ENCODE measurements around the gene SUGP2.

Gene SUGP2

DNA sequence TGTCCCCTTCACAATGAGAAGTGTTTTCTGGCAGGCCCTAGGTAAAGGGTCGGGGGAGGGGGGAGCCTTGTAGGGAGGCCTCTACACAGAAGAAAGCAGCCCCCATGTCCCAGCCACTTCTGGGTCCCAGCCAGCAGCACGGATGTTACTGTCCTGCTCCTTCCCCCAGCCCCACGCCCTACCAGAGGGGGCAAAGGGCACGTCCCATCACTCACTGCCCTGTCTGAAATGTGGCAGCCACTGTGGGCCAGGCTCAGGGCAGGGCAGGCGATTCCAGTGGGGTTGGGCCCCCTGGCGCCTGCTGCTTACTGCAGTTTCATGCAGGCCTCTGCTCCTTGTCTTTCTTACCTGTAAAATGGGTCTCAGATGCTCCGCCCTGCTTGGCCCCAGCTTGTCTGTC lies 24.4 kb upstream of the SUGP2 start:
- H3K36me3 ChIP-seq (ENCODE audit: low read length), result no peaks in the 10 kb centered on the region
- H3K9me3 ChIP-seq (ENCODE audit: insufficient read depth, low read length), result no peaks in the 10 kb centered on the region
- no peak overlapping the region for H3K4me3 ChIP-seq (ENCODE audit: insufficient read depth, low read length, poor library complexity, severe bottlenecking)
- H3K9me2 ChIP-seq (replicated peaks; ENCODE audit: insufficient read depth, low read length), result no peaks in the 10 kb centered on the region
- H3K4me2 ChIP-seq (ENCODE audit: low read depth, low read length, poor library complexity, severe bottlenecking), result no peak overlapping the region
- H3K9ac ChIP-seq (ENCODE audit: low read length), result no peak overlapping the region
- no peak overlapping the region for H3K27ac ChIP-seq (ENCODE audit: low read depth, low read length)
- TF ChIP-seq, protein P1, sequence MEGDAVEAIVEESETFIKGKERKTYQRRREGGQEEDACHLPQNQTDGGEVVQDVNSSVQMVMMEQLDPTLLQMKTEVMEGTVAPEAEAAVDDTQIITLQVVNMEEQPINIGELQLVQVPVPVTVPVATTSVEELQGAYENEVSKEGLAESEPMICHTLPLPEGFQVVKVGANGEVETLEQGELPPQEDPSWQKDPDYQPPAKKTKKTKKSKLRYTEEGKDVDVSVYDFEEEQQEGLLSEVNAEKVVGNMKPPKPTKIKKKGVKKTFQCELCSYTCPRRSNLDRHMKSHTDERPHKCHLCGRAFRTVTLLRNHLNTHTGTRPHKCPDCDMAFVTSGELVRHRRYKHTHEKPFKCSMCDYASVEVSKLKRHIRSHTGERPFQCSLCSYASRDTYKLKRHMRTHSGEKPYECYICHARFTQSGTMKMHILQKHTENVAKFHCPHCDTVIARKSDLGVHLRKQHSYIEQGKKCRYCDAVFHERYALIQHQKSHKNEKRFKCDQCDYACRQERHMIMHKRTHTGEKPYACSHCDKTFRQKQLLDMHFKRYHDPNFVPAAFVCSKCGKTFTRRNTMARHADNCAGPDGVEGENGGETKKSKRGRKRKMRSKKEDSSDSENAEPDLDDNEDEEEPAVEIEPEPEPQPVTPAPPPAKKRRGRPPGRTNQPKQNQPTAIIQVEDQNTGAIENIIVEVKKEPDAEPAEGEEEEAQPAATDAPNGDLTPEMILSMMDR (IDR thresholded peaks at IDR 0.05; ENCODE audit: insufficient read depth, low read length, poor library complexity, severe bottlenecking), result no peak
- TF ChIP-seq EZH2phosphoT487 (conservative IDR thresholded peaks at IDR 0.05; ENCODE audit: low read length), result no peak
- peaks cover 9% of the 10 kb centered on the region; the same call in 1 of the 2 replicates for H3F3A ChIP-seq (ENCODE audit: insufficient read depth)
- H3K79me2 ChIP-seq (ENCODE audit: insufficient read depth, low read length), result no peaks in the 10 kb centered on the region
- H2AFZ ChIP-seq (ENCODE audit: low read depth, low read length, severe bottlenecking), result no peak overlapping the region
- H4K20me1 ChIP-seq (ENCODE audit: low read depth, low read length), result no peaks in the 10 kb centered on the region
- no peaks in the 10 kb centered on the region for H3K27me3 ChIP-seq (ENCODE audit: low read length)

DNA sequence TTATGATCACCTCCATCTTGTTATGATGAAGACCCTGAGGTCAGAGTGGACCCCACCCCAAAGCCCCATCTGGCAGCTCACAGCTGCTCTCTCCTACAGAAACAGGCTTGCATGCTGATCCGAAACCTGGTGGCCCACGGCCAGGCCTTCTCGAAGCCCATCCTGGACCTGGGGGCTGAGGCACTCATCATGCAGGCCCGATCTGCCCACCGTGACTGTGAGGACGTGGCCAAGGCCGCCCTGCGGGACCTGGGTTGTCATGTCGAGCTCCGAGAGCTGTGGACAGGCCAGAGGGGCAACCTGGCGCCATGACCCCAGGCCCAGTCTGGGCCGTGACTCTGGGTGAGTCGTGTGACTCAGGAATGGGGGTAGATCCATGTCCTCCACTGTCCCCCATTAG lies 24.0 kb upstream of the SUGP2 start:
- H3K79me2 ChIP-seq (ENCODE audit: insufficient read depth, low read length), result no peaks in the 10 kb centered on the region
- no peak overlapping the region for H3K4me2 ChIP-seq (ENCODE audit: low read depth, low read length, poor library complexity, severe bottlenecking)
- no peaks in the 10 kb centered on the region for H3K9me2 ChIP-seq (replicated peaks; ENCODE audit: insufficient read depth, low read length)
- H3F3A ChIP-seq (ENCODE audit: insufficient read depth), result peaks cover 5% of the 10 kb centered on the region; the same call in 1 of the 2 replicates
- H3K27ac ChIP-seq (ENCODE audit: low read depth, low read length), result no peak overlapping the region
- H4K20me1 ChIP-seq (ENCODE audit: low read depth, low read length), result no peaks in the 10 kb centered on the region
- no peak overlapping the region for H3K9ac ChIP-seq (ENCODE audit: low read length)
- TF ChIP-seq, protein P1 (IDR thresholded peaks at IDR 0.05; ENCODE audit: insufficient read depth, low read length, poor library complexity, severe bottlenecking), result no peak
- H3K27me3 ChIP-seq (ENCODE audit: low read length), result no peaks in the 10 kb centered on the region
- no peak overlapping the region for H3K4me3 ChIP-seq (ENCODE audit: insufficient read depth, low read length, poor library complexity, severe bottlenecking)
- no peaks in the 10 kb centered on the region for H3K9me3 ChIP-seq (ENCODE audit: insufficient read depth, low read length)
- no peak overlapping the region for H2AFZ ChIP-seq (ENCODE audit: low read depth, low read length, severe bottlenecking)
- H3K36me3 ChIP-seq (ENCODE audit: low read length), result no peaks in the 10 kb centered on the region

DNA sequence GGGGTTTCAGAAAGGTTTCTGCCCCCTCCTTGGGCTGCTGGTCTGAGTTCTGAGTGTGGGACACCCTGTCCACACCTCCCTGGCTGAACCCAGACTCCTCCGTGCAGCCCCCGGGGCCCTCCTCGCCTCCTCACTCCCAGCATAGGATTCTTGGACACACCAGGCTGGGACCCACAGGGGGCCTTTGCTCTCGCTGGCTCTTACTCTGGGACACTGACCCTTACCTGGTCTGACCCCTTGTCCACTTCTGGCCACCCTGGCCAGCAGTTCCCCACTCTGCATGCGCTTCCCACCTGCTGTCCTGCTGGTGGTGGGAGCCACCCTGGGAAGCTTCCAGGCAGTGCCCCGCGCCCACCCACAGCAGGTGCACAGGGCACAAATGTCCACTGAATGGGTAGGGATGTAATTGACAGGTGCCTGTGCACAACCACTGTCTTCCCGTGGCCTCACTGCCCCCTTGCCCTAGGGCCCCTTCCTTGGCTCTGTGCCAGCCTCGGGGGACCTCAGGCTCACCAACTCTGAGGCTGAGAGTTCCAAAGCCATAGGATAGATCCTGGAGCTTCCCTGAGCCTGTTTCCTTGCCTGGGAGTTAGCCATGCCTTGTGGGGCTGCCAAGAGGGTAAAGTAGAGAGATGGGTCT lies 23.4 kb upstream of the SUGP2 start:
- no peak overlapping the region for H2AFZ ChIP-seq (ENCODE audit: low read depth, low read length, severe bottlenecking)
- no peaks in the 10 kb centered on the region for H3K9me3 ChIP-seq (ENCODE audit: insufficient read depth, low read length)
- no peaks in the 10 kb centered on the region for H3F3A ChIP-seq (ENCODE audit: insufficient read depth)
- no peak overlapping the region for H3K27ac ChIP-seq (ENCODE audit: low read depth, low read length)
- TF ChIP-seq, protein P1 (IDR thresholded peaks at IDR 0.05; ENCODE audit: insufficient read depth, low read length, poor library complexity, severe bottlenecking), result no peak
- TF ChIP-seq EZH2phosphoT487 (conservative IDR thresholded peaks at IDR 0.05; ENCODE audit: low read length), result no peak
- no peaks in the 10 kb centered on the region for H3K79me2 ChIP-seq (ENCODE audit: insufficient read depth, low read length)
- H3K9ac ChIP-seq (ENCODE audit: low read length), result no peak overlapping the region
- H3K4me2 ChIP-seq (ENCODE audit: low read depth, low read length, poor library complexity, severe bottlenecking), result no peak overlapping the region
- H3K27me3 ChIP-seq (ENCODE audit: low read length), result no peaks in the 10 kb centered on the region
- H3K4me3 ChIP-seq (ENCODE audit: insufficient read depth, low read length, poor library complexity, severe bottlenecking), result no peak overlapping the region
- no peaks in the 10 kb centered on the region for H4K20me1 ChIP-seq (ENCODE audit: low read depth, low read length)
- H3K36me3 ChIP-seq (ENCODE audit: low read length), result no peaks in the 10 kb centered on the region
- H3K9me2 ChIP-seq (replicated peaks; ENCODE audit: insufficient read depth, low read length), result no peaks in the 10 kb centered on the region

Data from SU-DHL-6 (cell line).